Colonic mucosa (tissue), 4 donors: ENCODE data around the gene SAE1. TPM values are rescaled to one million over a fixed set of nuclear protein-coding genes. Genes with fewer than 3 reads are reported as not detected.

Experiments used
- DNase-seq: peaks from one replicate; pipeline ENCODE4 v3.0.0-alpha.2; 2020
- H3K27ac ChIP-seq: fragments of 200-600 bp; one replicate; pipeline ENCODE4 v1.8.0; 2021
- H3K27me3 ChIP-seq: fragments of 200-600 bp; one replicate; pipeline ENCODE4 v1.8.0; 2021
- H3K36me3 ChIP-seq: fragments of 200-600 bp; one replicate; pipeline ENCODE4 v1.8.0; 2021
- H3K4me1 ChIP-seq: fragments of 200-600 bp; one replicate; pipeline ENCODE4 v1.8.0; 2021; ENCODE audit warnings: mild to moderate bottlenecking
- H3K4me3 ChIP-seq: fragments of 200-600 bp; one replicate; pipeline ENCODE4 v1.8.0; 2021
- H3K9ac ChIP-seq, 2 donors: one replicate each; pipeline ENCODE4 v1.7.0; 2013; ENCODE audit warnings: control low read depth in 2 of 2, low read depth in 2 of 2, low read length in 2 of 2
- H3K9me3 ChIP-seq: fragments of 200-600 bp; one replicate; pipeline ENCODE4 v1.8.0; 2021
- intact Hi-C: fragments of 100-400 bp; cut with DNase I; formaldehyde crosslinking; loops from one replicate; pipeline ENCODE4 v1.14.1; 2022
- total RNA-seq, 2 donors: library from RNA; stranded (reverse); fragmentation: NEBNext Ultra II Directional in 1 of 2; extraction: Animal tissue kit (Norgen Biotek cat#: 25700) in 1 of 2; gene quantifications; one replicate each; pipeline ENCODE4 v1.2.1, GENCODE V29; 2021
- TF ChIP-seq, protein P1 (sequence below): fragments of 200-600 bp; IDR thresholded peaks from one replicate; pipeline ENCODE4 v1.8.0; 2022; ENCODE audit warnings: antibody characterized with exemption, mild to moderate bottlenecking
- donor health status: healthy.
- donor health status: DM: no; HTN: no; CAD: no.
- donor health status: DM: no; HTN: no; CAD: no.

SAE1 gene
- total RNA-seq, 2 donors from 2014 or later = 64.5 to 92.0 TPM

DNA sequence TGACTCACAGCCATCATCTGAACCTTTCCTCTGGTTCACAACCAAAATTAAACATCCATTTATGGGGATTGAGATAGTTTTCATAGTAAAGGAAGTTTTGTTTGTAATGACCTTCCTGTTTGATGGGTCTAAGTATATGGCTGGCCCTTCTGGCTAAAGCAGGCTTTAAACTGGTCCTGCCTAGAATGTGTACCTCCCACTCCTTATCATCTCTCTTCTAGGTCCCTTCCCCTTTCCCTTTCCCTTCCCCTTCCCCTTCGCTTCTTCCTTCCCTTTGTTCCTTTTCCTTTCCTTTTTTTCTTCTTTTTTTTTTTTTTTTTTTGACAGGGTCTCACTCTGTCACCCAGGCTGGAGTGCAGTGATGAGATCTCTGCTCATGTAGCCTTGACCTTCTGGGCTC, 64.8 kb downstream of the SAE1 start:
- Histone ChIP-seq H3K4me3 (no peak overlapping the region), H3K27me3 (no peaks in the 10 kb centered on the region), H3K9me3 (no peaks in the 10 kb centered on the region), H3K9ac (no peak overlapping the region), H3K36me3 (no peaks in the 10 kb centered on the region), H3K4me1 (peaks cover 7% of the 10 kb centered on the region), H3K27ac (no peak overlapping the region)
- intact Hi-C loops = no loop called here
- TF ChIP-seq, protein P1, sequence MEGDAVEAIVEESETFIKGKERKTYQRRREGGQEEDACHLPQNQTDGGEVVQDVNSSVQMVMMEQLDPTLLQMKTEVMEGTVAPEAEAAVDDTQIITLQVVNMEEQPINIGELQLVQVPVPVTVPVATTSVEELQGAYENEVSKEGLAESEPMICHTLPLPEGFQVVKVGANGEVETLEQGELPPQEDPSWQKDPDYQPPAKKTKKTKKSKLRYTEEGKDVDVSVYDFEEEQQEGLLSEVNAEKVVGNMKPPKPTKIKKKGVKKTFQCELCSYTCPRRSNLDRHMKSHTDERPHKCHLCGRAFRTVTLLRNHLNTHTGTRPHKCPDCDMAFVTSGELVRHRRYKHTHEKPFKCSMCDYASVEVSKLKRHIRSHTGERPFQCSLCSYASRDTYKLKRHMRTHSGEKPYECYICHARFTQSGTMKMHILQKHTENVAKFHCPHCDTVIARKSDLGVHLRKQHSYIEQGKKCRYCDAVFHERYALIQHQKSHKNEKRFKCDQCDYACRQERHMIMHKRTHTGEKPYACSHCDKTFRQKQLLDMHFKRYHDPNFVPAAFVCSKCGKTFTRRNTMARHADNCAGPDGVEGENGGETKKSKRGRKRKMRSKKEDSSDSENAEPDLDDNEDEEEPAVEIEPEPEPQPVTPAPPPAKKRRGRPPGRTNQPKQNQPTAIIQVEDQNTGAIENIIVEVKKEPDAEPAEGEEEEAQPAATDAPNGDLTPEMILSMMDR = no peak
- DNase-seq = no peak

GRCh38 chr19:47197141-47197540, 66.5 kb downstream of the SAE1 start:
- no peak overlapping the region for H3K27ac ChIP-seq
- H3K9me3 ChIP-seq = no peaks in the 10 kb centered on the region
- H3K36me3 ChIP-seq = no peaks in the 10 kb centered on the region
- no peak for DNase-seq
- intact Hi-C loops = no loop called here
- TF ChIP-seq, protein P1 = no peak
- no peak overlapping the region for H3K4me3 ChIP-seq
- no peaks in the 10 kb centered on the region for H3K27me3 ChIP-seq
- no peaks in the 10 kb centered on the region for H3K4me1 ChIP-seq
- H3K9ac ChIP-seq = no peak overlapping the region

- intact Hi-C loops = loop anchor here (10.0 kb wide), 1 partner anchor 46 kb away; no protein-coding TSS in a partner anchor
- DNase-seq = no peak
- H3K27me3 ChIP-seq = no peaks in the 10 kb centered on the region
- no peak overlapping the region for H3K4me3 ChIP-seq
- H3K4me1 ChIP-seq = no peaks in the 10 kb centered on the region
- no peaks in the 10 kb centered on the region for H3K9me3 ChIP-seq
- TF ChIP-seq, protein P1 = no peak
- H3K36me3 ChIP-seq = peaks cover 2% of the 10 kb centered on the region
- H3K9ac ChIP-seq = no peak overlapping the region
- H3K27ac ChIP-seq = no peak overlapping the region
Measured at GRCh38 chr19:47200530-47200929, 69.9 kb downstream of the SAE1 start.

- Histone ChIP-seq H3K9ac (peak overlapping the region in 1 of 2 donors; percentile 26), H3K9me3 (no peaks in the 10 kb centered on the region), H3K27ac (peak overlapping the region; percentile 29), H3K36me3 (peaks cover 6% of the 10 kb centered on the region), H3K4me1 (no peaks in the 10 kb centered on the region), H3K27me3 (no peaks in the 10 kb centered on the region), H3K4me3 (no peak overlapping the region)
- no peak for DNase-seq
- intact Hi-C loops = loop anchor here (10.0 kb wide), 1 partner anchor 48 kb away; no protein-coding TSS in a partner anchor
- TF ChIP-seq, protein P1 = no peak
Measured at GRCh38 chr19:47203254-47203653, 72.6 kb downstream of the SAE1 start.

GRCh38 chr19:47209319-47210179, 78.9 kb downstream of the SAE1 start:
- no peaks in the 10 kb centered on the region for H3K9me3 ChIP-seq
- peaks cover 6% of the 10 kb centered on the region for H3K36me3 ChIP-seq
- H3K27me3 ChIP-seq = no peaks in the 10 kb centered on the region
- DNase-seq = no peak
- H3K4me3 ChIP-seq = no peak overlapping the region
- TF ChIP-seq, protein P1 = no peak
- intact Hi-C loops = loop anchor here (1.0 to 10.0 kb wide), 2 partner anchors 35 to 55 kb away; no protein-coding TSS in a partner anchor
- H3K4me1 ChIP-seq = no peaks in the 10 kb centered on the region
- H3K27ac ChIP-seq = no peak overlapping the region
- no peak overlapping the region for H3K9ac ChIP-seq
